ENCODE results near the gene ATP6V0A1.
"Not testable (repeated sequence)": the region's sequence is repeated elsewhere in the genome, so short reads cannot be mapped to it uniquely, and the experiment has no call there.

Gene ATP6V0A1

GRCh38 chr17:42520540-42520951 lies 61.9 kb downstream of the ATP6V0A1 start:
- ATAC-seq, result no peak

- ATAC-seq, result no peak
These were observed 62.4 kb downstream of the ATP6V0A1 start for GRCh38 chr17:42521036-42521435.

GRCh38 chr17:42521666-42522262 lies 63.1 kb downstream of the ATP6V0A1 start:
- no peak for ATAC-seq

GRCh38 chr17:42522263-42522790 lies 63.6 kb downstream of the ATP6V0A1 start:
- no peak for ATAC-seq

GRCh38 chr17:42522798-42523278 lies 64.2 kb downstream of the ATP6V0A1 start:
- no peak for ATAC-seq

GRCh38 chr17:42525221-42525620 lies 66.5 kb downstream of the ATP6V0A1 start:
- ATAC-seq, result no peak

- ATAC-seq, result no peak
These were observed 67.4 kb downstream of the ATP6V0A1 start for GRCh38 chr17:42526031-42526444.

GRCh38 chr17:42527932-42528331 lies 69.3 kb downstream of the ATP6V0A1 start:
- no peak for ATAC-seq

GRCh38 chr17:42529061-42529460 lies 70.4 kb downstream of the ATP6V0A1 start:
- no peak for ATAC-seq

GRCh38 chr17:42530952-42531454 lies 72.3 kb downstream of the ATP6V0A1 start:
- ATAC-seq, result no peak

- peak; percentile 11 to 18 for ATAC-seq
These were observed 73.0 kb downstream of the ATP6V0A1 start for GRCh38 chr17:42531455-42532354.

- peak in 1 of 2 donors; percentile 4 for ATAC-seq
These were observed 76.7 kb downstream of the ATP6V0A1 start for GRCh38 chr17:42535155-42536047.

GRCh38 chr17:42536048-42536371 lies 77.3 kb downstream of the ATP6V0A1 start, which contains the start of gene NAGLU:
Gene NAGLU (plus strand): TSS chr17:42536241. CDS start chr17:42536273, 32 bp downstream.
- peak; percentile 93 to 94 for ATAC-seq

- peak; percentile 68 to 76 for ATAC-seq
These were observed 77.9 kb downstream of the ATP6V0A1 start for GRCh38 chr17:42536372-42537155.

- ATAC-seq, result no peak
These were observed 78.6 kb downstream of the ATP6V0A1 start for GRCh38 chr17:42537156-42537805.

GRCh38 chr17:42537826-42538451 lies 79.3 kb downstream of the ATP6V0A1 start:
- no peak for ATAC-seq

- no peak for ATAC-seq
These were observed 79.8 kb downstream of the ATP6V0A1 start for GRCh38 chr17:42538482-42538881.

GRCh38 chr17:42540558-42540957 lies 81.9 kb downstream of the ATP6V0A1 start:
- ATAC-seq, result not testable (repeated sequence)

GRCh38 chr17:42541041-42541833 lies 82.6 kb downstream of the ATP6V0A1 start:
- ATAC-seq, result no peak
